GM23248 (cell line): Measurements from ENCODE around the gene CDH3. TPM values are rescaled to one million over a fixed set of nuclear protein-coding genes. Genes with fewer than 3 reads are reported as not detected.

Experiments used
- DNase-seq: peaks from one replicate; pipeline ENCODE4 v3.0.0-alpha.2; 2015
- H2AFZ ChIP-seq: fragments of 200-600 bp; sonication (generic); 2 replicates; pipeline ENCODE4 v1.6.1; 2016; ENCODE audit warnings: antibody characterized with exemption
- H3F3A ChIP-seq: fragments of 200-600 bp; sonication (generic); 2 replicates; pipeline ENCODE4 v1.6.1; 2016; ENCODE audit warnings: mild to moderate bottlenecking, antibody characterized with exemption, mixed run types; ENCODE audit not compliant: insufficient read depth
- H3K27ac ChIP-seq: fragments of 200-600 bp; sonication (generic); 2 replicates; pipeline ENCODE4 v1.5.1; 2016; ENCODE audit warnings: mild to moderate bottlenecking
- H3K27me3 ChIP-seq: fragments of 200-600 bp; sonication (generic); replicated peaks from 2 replicates; pipeline ENCODE4 v1.6.1; 2016; ENCODE audit warnings: mild to moderate bottlenecking; ENCODE audit not compliant: insufficient read depth
- H3K36me3 ChIP-seq: fragments of 200-600 bp; sonication (generic); 2 replicates; pipeline ENCODE4 v1.6.1; 2016; ENCODE audit warnings: low read depth, mild to moderate bottlenecking
- H3K4me1 ChIP-seq: fragments of 200-600 bp; sonication (generic); 2 replicates; pipeline ENCODE4 v1.6.1; 2016; ENCODE audit warnings: mild to moderate bottlenecking; ENCODE audit not compliant: insufficient read depth
- H3K4me2 ChIP-seq: fragments of 200-600 bp; sonication (generic); one replicate; pipeline ENCODE4 v1.6.1; 2016; ENCODE audit warnings: mild to moderate bottlenecking; ENCODE audit not compliant: unreplicated experiment
- H3K4me3 ChIP-seq: fragments of 200-600 bp; sonication (generic); 2 replicates; pipeline ENCODE4 v1.5.1; 2016; ENCODE audit warnings: mild to moderate bottlenecking
- H3K79me2 ChIP-seq: fragments of 200-600 bp; sonication (generic); 2 replicates; pipeline ENCODE4 v1.6.1; 2016; ENCODE audit warnings: mild to moderate bottlenecking; ENCODE audit not compliant: insufficient read depth
- H3K9ac ChIP-seq: fragments of 200-600 bp; sonication (generic); 2 replicates; pipeline ENCODE4 v1.6.1; 2016; ENCODE audit warnings: mild to moderate bottlenecking
- H3K9me2 ChIP-seq: fragments of 200-600 bp; sonication (generic); 2 replicates; pipeline ENCODE4 v1.6.1; 2016; ENCODE audit warnings: mixed run types, mild to moderate bottlenecking, moderate library complexity; ENCODE audit not compliant: insufficient read depth
- H3K9me3 ChIP-seq: fragments of 200-600 bp; sonication (generic); one replicate; pipeline ENCODE4 v1.6.1; 2017; ENCODE audit warnings: low read depth
- H4K20me1 ChIP-seq: fragments of 200-600 bp; sonication (generic); 2 replicates; pipeline ENCODE4 v1.6.0; 2016; ENCODE audit not compliant: insufficient read depth
- EZH2 ChIP-seq: fragments of 200-600 bp; sonication (generic); IDR thresholded peaks from 2 replicates; pipeline ENCODE4 v1.6.1; 2018; ENCODE audit warnings: antibody characterized with exemption, mild to moderate bottlenecking; ENCODE audit not compliant: insufficient read depth, poor library complexity, severe bottlenecking
- EZH2phosphoT487 ChIP-seq: fragments of 200-600 bp; sonication (generic); IDR thresholded peaks from 2 replicates; pipeline ENCODE4 v1.6.1; 2018; ENCODE audit warnings: antibody characterized with exemption, moderate library complexity, mild to moderate bottlenecking, low read depth; ENCODE audit not compliant: insufficient read depth
- WGBS, 2 experiments: methylation state at CpG; one replicate each; pipeline ENCODE4 v1.1.6; 2015 to 2017; ENCODE audit warnings: low lambda C conversion rate in 2 of 2, low coverage in 1 of 2; ENCODE audit errors: missing lambda C conversion rate in 2 of 2; 5-methylcytosine and 5-hydroxymethylcytosine counted together
- in situ Hi-C: fragments of 300-500 bp; cut with MboI; formaldehyde crosslinking; loops from 2 replicates; pipeline ENCODE4 v1.15.0; 2020
- polyA plus RNA-seq: library from polyadenylated mRNA; unstranded; fragments of >200 nt; fragmentation: Nextera tagmentation; extraction: Ambion mirVana; gene quantifications from 2 replicates; pipeline ENCODE4 v1.2.1, GENCODE V29; 2016
- small RNA-seq: library from RNA; depleted of rRNA; stranded (forward); fragments of <200 nt; gene quantifications from one replicate; pipeline ENCODE3, GENCODE V24; 2014; ENCODE audit warnings: low read depth, low replicate concordance
- total RNA-seq: library from RNA; depleted of rRNA; stranded (reverse); fragments of >200 nt; shearing (Covaris generic); gene quantifications from 2 replicates; pipeline ENCODE4 v1.2.3, GENCODE V29; 2014; rRNA removed

The CDH3 gene
- total and polyA plus RNA-seq, 2 experiments from 2014 or later: not detected

DNA sequence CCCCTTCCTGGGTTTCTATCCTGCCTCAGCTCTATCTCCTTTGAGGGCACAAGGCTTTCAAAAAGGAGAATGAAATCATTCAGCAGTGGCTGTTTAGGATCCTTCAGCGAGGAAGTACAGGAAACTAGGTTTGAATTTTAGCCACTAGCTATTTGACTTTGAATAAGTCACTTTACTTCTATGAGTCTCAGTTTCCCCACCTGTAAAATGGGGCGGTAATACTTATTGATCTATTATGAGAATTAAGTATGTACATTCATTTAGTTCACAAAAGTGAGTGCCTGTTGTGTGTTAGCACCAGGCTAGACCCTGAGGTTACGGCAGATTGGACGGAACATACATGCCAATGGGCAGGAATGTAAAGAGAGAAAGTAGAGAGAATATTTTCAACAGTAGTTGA, 98.6 kb downstream of the CDH3 start:
- no peak overlapping the region for H2AFZ ChIP-seq
- no peaks in the 10 kb centered on the region for H3K4me1 ChIP-seq
- H3K27me3 ChIP-seq: peaks cover 30% of the 10 kb centered on the region
- 75 to 84% methylated on average over 4 of the region's 4 CpGs for WGBS, 2 experiments
- H3F3A ChIP-seq: no peaks in the 10 kb centered on the region
- H3K9me2 ChIP-seq: no peaks in the 10 kb centered on the region
- no peaks in the 10 kb centered on the region for H3K9me3 ChIP-seq
- no peak overlapping the region for H3K4me3 ChIP-seq
- H3K79me2 ChIP-seq: no peaks in the 10 kb centered on the region
- TF ChIP-seq EZH2 (no peak), EZH2phosphoT487 (no peak)
- H3K9ac ChIP-seq: no peak overlapping the region
- no peaks in the 10 kb centered on the region for H3K36me3 ChIP-seq
- in situ Hi-C loops: no loop called here
- no peak for DNase-seq
- no peak overlapping the region for H3K27ac ChIP-seq
- no peak overlapping the region for H3K4me2 ChIP-seq
- H4K20me1 ChIP-seq: no peaks in the 10 kb centered on the region

DNA sequence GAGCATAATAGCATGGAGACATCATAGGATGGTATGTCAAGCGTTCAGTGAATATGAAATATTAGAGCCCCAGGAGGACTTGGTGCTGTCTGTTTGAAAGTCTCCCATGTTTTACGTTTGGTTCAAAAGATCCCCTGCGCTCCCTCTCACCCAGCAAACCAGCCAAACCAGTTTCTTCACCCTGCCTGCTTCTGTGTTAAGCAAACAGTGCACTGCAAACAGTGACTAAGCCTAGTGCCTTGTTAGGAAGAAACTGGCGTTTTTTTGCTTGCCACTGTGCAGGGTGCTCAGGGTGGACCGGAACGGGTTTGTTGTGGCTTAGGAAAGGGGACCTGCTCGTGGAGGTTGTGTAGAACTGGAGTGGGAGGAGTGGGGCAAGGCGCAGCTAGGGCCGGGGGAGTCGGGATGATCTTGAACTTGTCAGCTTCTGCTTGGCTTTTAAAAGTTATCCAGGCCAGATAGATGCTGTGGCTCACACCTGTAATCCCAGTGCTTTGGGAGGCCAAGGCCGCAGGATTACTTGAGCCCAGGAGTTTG, 99.7 kb downstream of the CDH3 start:
- H3K79me2 ChIP-seq: no peaks in the 10 kb centered on the region
- no peaks in the 10 kb centered on the region for H3F3A ChIP-seq
- H3K9me2 ChIP-seq: no peaks in the 10 kb centered on the region
- DNase-seq: peak; percentile 56
- H3K27ac ChIP-seq: no peak overlapping the region
- in situ Hi-C loops: no loop called here
- H3K36me3 ChIP-seq: no peaks in the 10 kb centered on the region
- H3K4me2 ChIP-seq: no peak overlapping the region
- H3K27me3 ChIP-seq: peaks cover 41% of the 10 kb centered on the region
- H3K4me1 ChIP-seq: no peaks in the 10 kb centered on the region
- H2AFZ ChIP-seq: no peak overlapping the region
- TF ChIP-seq EZH2phosphoT487: no peak
- no peak for TF ChIP-seq EZH2
- no peaks in the 10 kb centered on the region for H3K9me3 ChIP-seq
- H3K9ac ChIP-seq: no peak overlapping the region
- no peaks in the 10 kb centered on the region for H4K20me1 ChIP-seq
- H3K4me3 ChIP-seq: no peak overlapping the region
- 43 to 48% methylated on average over 11 of the region's 11 CpGs for WGBS, 2 experiments

DNA sequence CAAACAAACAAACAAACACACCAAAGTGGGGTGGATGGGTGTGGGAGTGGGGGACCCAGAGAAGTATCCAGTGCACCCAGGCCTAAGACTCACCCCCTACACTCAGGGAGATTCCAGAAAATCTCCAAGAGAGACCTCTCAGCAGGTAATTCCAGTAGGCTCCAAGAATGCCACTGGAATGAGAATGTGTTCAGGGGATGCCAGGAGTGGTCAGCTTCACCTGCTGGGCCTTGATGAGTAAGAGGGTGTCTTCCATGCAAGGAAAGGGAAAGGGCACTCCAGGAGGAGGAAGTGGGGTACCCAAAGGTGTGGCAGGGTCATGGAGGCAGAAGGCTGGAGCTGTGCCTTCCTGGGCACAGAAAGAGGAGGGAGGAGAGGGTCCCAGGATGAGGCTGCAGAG, 101.8 kb downstream of the CDH3 start:
- in situ Hi-C loops: no loop called here
- Histone ChIP-seq H3K36me3 (no peaks in the 10 kb centered on the region), H3K79me2 (no peaks in the 10 kb centered on the region), H3K27me3 (peaks cover 48% of the 10 kb centered on the region), H3K4me2 (no peak overlapping the region), H3K9me2 (no peaks in the 10 kb centered on the region), H4K20me1 (no peaks in the 10 kb centered on the region), H3K27ac (no peak overlapping the region), H3K9ac (no peak overlapping the region), H3K4me3 (no peak overlapping the region), H3K9me3 (no peaks in the 10 kb centered on the region), H3F3A (no peaks in the 10 kb centered on the region), H2AFZ (no peak overlapping the region), H3K4me1 (no peaks in the 10 kb centered on the region)
- no peak for DNase-seq
- no peak for TF ChIP-seq EZH2
- no peak for TF ChIP-seq EZH2phosphoT487

DNA sequence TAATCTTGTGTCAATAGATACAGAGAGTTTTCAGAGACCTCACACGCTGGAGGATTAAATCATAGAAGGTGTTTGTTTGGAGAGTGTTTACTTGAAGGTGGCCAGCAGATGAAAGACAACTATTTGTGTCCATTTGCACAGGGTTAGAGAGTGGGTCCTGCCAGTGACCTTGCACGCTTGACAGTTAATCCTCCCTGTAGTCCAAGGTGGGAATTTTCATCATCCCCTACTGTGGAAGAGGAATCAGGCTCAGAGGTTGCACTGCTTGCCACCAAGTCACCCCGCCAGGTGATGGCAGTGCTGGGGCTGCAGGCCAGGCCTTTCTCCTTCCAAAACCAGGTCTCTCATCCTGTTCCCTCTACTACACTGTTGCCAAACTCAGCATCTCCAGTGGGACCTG, 104.3 kb downstream of the CDH3 start:
- no peak for TF ChIP-seq EZH2phosphoT487
- H3K79me2 ChIP-seq: no peaks in the 10 kb centered on the region
- WGBS, 2 experiments: 73 to 75% methylated on average over 3 of the region's 3 CpGs

More for the DNA sequence above, 104.3 kb downstream of the CDH3 start:
- Histone ChIP-seq H3K27me3 (peaks cover 40% of the 10 kb centered on the region), H3K9me2 (no peaks in the 10 kb centered on the region), H3K9me3 (no peaks in the 10 kb centered on the region), H4K20me1 (no peaks in the 10 kb centered on the region), H2AFZ (no peak overlapping the region), H3K4me1 (no peaks in the 10 kb centered on the region), H3K36me3 (no peaks in the 10 kb centered on the region), H3F3A (no peaks in the 10 kb centered on the region), H3K27ac (no peak overlapping the region), H3K4me3 (no peak overlapping the region), H3K4me2 (no peak overlapping the region), H3K9ac (no peak overlapping the region)
- in situ Hi-C loops: no loop called here
- DNase-seq: no peak

Small RNAs within 50 kb of the gene (small RNA-seq; reads per million reads assigned to genes)
- gene HSPE1P5 (not detected), gene RF01233 (not detected), gene RNA5SP429 (not detected)

Other genes starting within 250 kb of the CDH3 start
- gene SMPD3, start 196.8 kb upstream of the CDH3 start, total RNA-seq: 0.32 TPM in 1 of 2 replicates, not detected in the other
- 0.24 and 0.32 TPM in 2 replicates for gene SMPD3, start 196.8 kb upstream of the CDH3 start, polyA plus RNA-seq
- gene ZFP90, start 106.0 kb upstream of the CDH3 start, total RNA-seq: 20.6 and 52.4 TPM in 2 replicates
- 11.9 and 15.6 TPM in 2 replicates for gene ZFP90, start 106.0 kb upstream of the CDH3 start, polyA plus RNA-seq
- gene CDH1, start 92.0 kb downstream of the CDH3 start, total RNA-seq: not detected in 2 replicates
- gene CDH1, start 92.0 kb downstream of the CDH3 start, polyA plus RNA-seq: 0.04 TPM in 2 replicates
- gene TANGO6, start 198.2 kb downstream of the CDH3 start, total RNA-seq: 12.8 and 17.6 TPM in 2 replicates
- gene TANGO6, start 198.2 kb downstream of the CDH3 start, polyA plus RNA-seq: 7.0 and 7.8 TPM in 2 replicates